H1 (cell line): Measurements from ENCODE around the gene RHOBTB1.

Source experiments
- CBX5 ChIP-seq: fragments of 300-800, 300-1000 bp; sonication (generic); IDR thresholded peaks from 2 replicates; pipeline ENCODE4 v1.7.1; 2016; ENCODE audit warnings: antibody characterized with exemption, low read length, low read depth
- CEBPB ChIP-seq: IDR thresholded peaks from 2 replicates; pipeline ENCODE4 v1.6.1; 2012; ENCODE audit warnings: low read depth, low read length
- EP300 ChIP-seq, 2 experiments: IDR thresholded peaks; 1 replicate in 1 of 2; 2 replicates in 1 of 2; pipeline ENCODE4 v1.6.1; 2011 to 2012; ENCODE audit warnings: low read depth in 2 of 2, low read length in 2 of 2, mild to moderate bottlenecking in 2 of 2, borderline replicate concordance in 1 of 2, inconsistent platforms in 1 of 2, moderate library complexity in 1 of 2
- PHF8 ChIP-seq: fragments of 200-600 bp; sonication (generic); conservative IDR thresholded peaks from 2 replicates; pipeline ENCODE4 v1.7.1; 2012; ENCODE audit warnings: low read depth, mild to moderate bottlenecking, inconsistent platforms, low read length, moderate library complexity
- POLR2A ChIP-seq, 2 experiments: IDR thresholded peaks; 1 replicate in 1 of 2; 2 replicates in 1 of 2; pipeline ENCODE4 v1.6.1; 2011; ENCODE audit warnings: low read depth in 2 of 2, low read length in 2 of 2, mild to moderate bottlenecking in 2 of 2; ENCODE audit errors: control extremely low read depth in 1 of 2
- RFX5 ChIP-seq: IDR thresholded peaks from 2 replicates; pipeline ENCODE4 v1.6.1; 2011; ENCODE audit warnings: low read depth, low read length, improper control_type of control experiment, borderline replicate concordance
- TAF1 ChIP-seq: IDR thresholded peaks from 2 replicates; pipeline ENCODE4 v1.6.1; 2011; ENCODE audit warnings: mild to moderate bottlenecking, low read depth, low read length
- ZNF274 ChIP-seq: IDR thresholded peaks from 2 replicates; pipeline ENCODE4 v1.7.0; 2012; ENCODE audit warnings: low read length, borderline replicate concordance; ENCODE audit errors: extremely low read depth
- TF ChIP-seq, protein P1 (sequence below), 3 experiments: IDR thresholded peaks; 1 replicate in 2 of 3; 2 replicates in 1 of 3; pipeline versions ENCODE4 v1.5.1 to v1.6.1; 2011; ENCODE audit warnings: low read length in 3 of 3, mild to moderate bottlenecking in 3 of 3, inconsistent platforms in 2 of 3, low read depth in 1 of 3, moderate library complexity in 1 of 3; ENCODE audit not compliant: insufficient read depth in 1 of 3; ENCODE audit errors: control extremely low read depth in 1 of 3

DNA sequence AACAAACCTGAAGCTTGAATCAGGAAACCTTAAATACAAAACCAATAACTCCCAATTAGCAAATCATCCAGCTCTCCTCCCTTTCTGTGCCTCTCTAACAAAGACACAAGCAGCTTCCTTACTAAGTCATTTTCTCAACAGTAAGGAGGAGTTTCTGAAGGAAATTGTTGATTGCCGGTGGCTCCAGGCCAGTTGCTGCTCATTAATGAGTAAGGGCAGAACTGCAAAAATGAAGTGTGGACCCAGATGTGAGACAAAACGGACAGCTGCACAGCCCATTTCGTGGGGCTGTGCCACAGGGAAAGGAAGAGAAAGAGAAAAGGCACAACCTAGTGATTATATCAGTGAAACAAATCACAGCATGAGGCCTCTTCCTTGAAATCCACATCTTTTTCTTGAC is 42.8 kb upstream of the RHOBTB1 start:
- TF ChIP-seq CEBPB, result no peak
- no peak for TF ChIP-seq CBX5
- no peak for TF ChIP-seq TAF1
- TF ChIP-seq POLR2A (IDR thresholded peaks at IDR 0.05; ENCODE audit: control extremely low read depth in 1 of 2, low read depth in 2 of 2, low read length in 2 of 2), result no peak
- TF ChIP-seq, protein P1, sequence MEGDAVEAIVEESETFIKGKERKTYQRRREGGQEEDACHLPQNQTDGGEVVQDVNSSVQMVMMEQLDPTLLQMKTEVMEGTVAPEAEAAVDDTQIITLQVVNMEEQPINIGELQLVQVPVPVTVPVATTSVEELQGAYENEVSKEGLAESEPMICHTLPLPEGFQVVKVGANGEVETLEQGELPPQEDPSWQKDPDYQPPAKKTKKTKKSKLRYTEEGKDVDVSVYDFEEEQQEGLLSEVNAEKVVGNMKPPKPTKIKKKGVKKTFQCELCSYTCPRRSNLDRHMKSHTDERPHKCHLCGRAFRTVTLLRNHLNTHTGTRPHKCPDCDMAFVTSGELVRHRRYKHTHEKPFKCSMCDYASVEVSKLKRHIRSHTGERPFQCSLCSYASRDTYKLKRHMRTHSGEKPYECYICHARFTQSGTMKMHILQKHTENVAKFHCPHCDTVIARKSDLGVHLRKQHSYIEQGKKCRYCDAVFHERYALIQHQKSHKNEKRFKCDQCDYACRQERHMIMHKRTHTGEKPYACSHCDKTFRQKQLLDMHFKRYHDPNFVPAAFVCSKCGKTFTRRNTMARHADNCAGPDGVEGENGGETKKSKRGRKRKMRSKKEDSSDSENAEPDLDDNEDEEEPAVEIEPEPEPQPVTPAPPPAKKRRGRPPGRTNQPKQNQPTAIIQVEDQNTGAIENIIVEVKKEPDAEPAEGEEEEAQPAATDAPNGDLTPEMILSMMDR (IDR thresholded peaks at IDR 0.05; ENCODE audit: control extremely low read depth in 1 of 3, insufficient read depth in 1 of 3, low read depth in 1 of 3, low read length in 3 of 3), result no peak
- TF ChIP-seq EP300 (IDR thresholded peaks at IDR 0.05; ENCODE audit: borderline replicate concordance in 1 of 2, low read depth in 2 of 2, low read length in 2 of 2), result no peak
- no peak for TF ChIP-seq PHF8
- no peak for TF ChIP-seq RFX5
- TF ChIP-seq ZNF274, result no peak
